Ascending aorta (tissue), 2 donors: Measurements from ENCODE around the gene HCRTR1. TPM values are rescaled to one million over a fixed set of nuclear protein-coding genes. Genes with fewer than 3 reads are reported as not detected.

Experiments used
- DNase-seq, 2 donors: peaks; one replicate each; pipeline ENCODE4 v3.0.0-alpha.2; 2019; ENCODE audit warnings: low spot score in 2 of 2
- H3K27ac ChIP-seq, 2 donors: fragments of 200-600 bp; sonication (generic); one replicate each; pipeline ENCODE4 v1.5.1; 2016 to 2017; ENCODE audit warnings: mild to moderate bottlenecking in 1 of 2
- H3K27me3 ChIP-seq: fragments of 200-600 bp; sonication (generic); one replicate; pipeline ENCODE4 v1.5.1; 2017
- H3K36me3 ChIP-seq, 2 donors: fragments of 200-600 bp; sonication (generic); one replicate each; pipeline ENCODE4 v1.5.1; 2016
- H3K4me1 ChIP-seq, 2 donors: fragments of 200-600 bp; sonication (generic); one replicate each; pipeline ENCODE4 v1.5.1; 2016 to 2017; ENCODE audit warnings: mild to moderate bottlenecking in 1 of 2
- H3K4me3 ChIP-seq, 2 donors: fragments of 200-600 bp; sonication (generic); one replicate each; pipeline ENCODE4 v1.5.1; 2016 to 2017; ENCODE audit warnings: mild to moderate bottlenecking in 1 of 2
- H3K9me3 ChIP-seq, 2 donors: fragments of 200-600 bp; sonication (generic); one replicate each; pipeline ENCODE4 v1.5.1; 2016
- CTCF ChIP-seq, 3 experiments: fragments of 200-600 bp in 2 of 3; fragments of 450-650 bp in 1 of 3; sonication (generic) in 2 of 3; IDR thresholded peaks; one replicate each; pipeline ENCODE4 v1.5.1; 2016 to 2019; ENCODE audit warnings: antibody characterized with exemption in 3 of 3, mild to moderate bottlenecking in 1 of 3, moderate library complexity in 1 of 3
- intact Hi-C: fragments of 100-400 bp; cut with DNase I; formaldehyde crosslinking; loops from one replicate; pipeline ENCODE4 v1.15.1; 2023
- total RNA-seq: library from RNA; depleted of rRNA; stranded (reverse); fragments of >200 nt; gene quantifications from one replicate; pipeline ENCODE4 v1.1.0, GENCODE V29; 2016

The HCRTR1 gene
- not detected for total RNA-seq

GRCh38 chr1:31617218-31617915 is at the start of gene HCRTR1:
TSS of gene HCRTR1 (plus strand) at chr1:31617689. CDS start at chr1:31619193, 1,504 bp downstream.
- no peak within 1 kb of the TSS for H3K27ac ChIP-seq
- no peaks in the 10 kb centered on the region for H3K36me3 ChIP-seq
- no peak for TF ChIP-seq CTCF (IDR thresholded peaks at IDR 0.05)
- H3K4me1 ChIP-seq = peaks cover 3 to 28% of the 10 kb centered on the region in 2 donors
- H3K4me3 ChIP-seq = peak within 1 kb of the TSS; percentile 47 to 73
- H3K27me3 ChIP-seq = no peaks in the 10 kb centered on the region
- no peaks in the 10 kb centered on the region for H3K9me3 ChIP-seq
- no peak for DNase-seq
- intact Hi-C loops = no loop called here

- Histone ChIP-seq H3K27ac (peak overlapping the region; percentile 58 to 61), H3K4me1 (peaks cover 2 to 45% of the 10 kb centered on the region in 2 donors), H3K36me3 (no peaks in the 10 kb centered on the region), H3K27me3 (no peaks in the 10 kb centered on the region), H3K4me3 (no peak overlapping the region), H3K9me3 (no peaks in the 10 kb centered on the region)
- no peak for TF ChIP-seq CTCF (IDR thresholded peaks at IDR 0.05)
- intact Hi-C loops = no loop called here
- DNase-seq = peak in 1 of 2 donors; percentile 85
These were observed 49.4 kb upstream of the HCRTR1 start for GRCh38 chr1:31567956-31568570.

GRCh38 chr1:31568895-31569595 is 48.4 kb upstream of the HCRTR1 start:
- peak in 1 of 2 donors; percentile 73 for DNase-seq
- peak overlapping the region; percentile 55 to 61 for H3K27ac ChIP-seq
- no peaks in the 10 kb centered on the region for H3K27me3 ChIP-seq
- no peaks in the 10 kb centered on the region for H3K9me3 ChIP-seq
- peaks cover 6 to 47% of the 10 kb centered on the region in 2 donors for H3K4me1 ChIP-seq
- no peaks in the 10 kb centered on the region for H3K36me3 ChIP-seq
- intact Hi-C loops = no loop called here
- TF ChIP-seq CTCF (IDR thresholded peaks at IDR 0.05) = no peak
- H3K4me3 ChIP-seq = no peak overlapping the region

- intact Hi-C loops = no loop called here
- no peak overlapping the region for H3K4me3 ChIP-seq
- no peak for DNase-seq
- no peak for TF ChIP-seq CTCF (IDR thresholded peaks at IDR 0.05)
- no peaks in the 10 kb centered on the region for H3K36me3 ChIP-seq
- H3K9me3 ChIP-seq = no peaks in the 10 kb centered on the region
- no peaks in the 10 kb centered on the region for H3K27me3 ChIP-seq
- peaks cover 11 to 47% of the 10 kb centered on the region in 2 donors for H3K4me1 ChIP-seq
- H3K27ac ChIP-seq = peak overlapping the region; percentile 55 to 97
These were observed 47.8 kb upstream of the HCRTR1 start for GRCh38 chr1:31569596-31570173.

DNA sequence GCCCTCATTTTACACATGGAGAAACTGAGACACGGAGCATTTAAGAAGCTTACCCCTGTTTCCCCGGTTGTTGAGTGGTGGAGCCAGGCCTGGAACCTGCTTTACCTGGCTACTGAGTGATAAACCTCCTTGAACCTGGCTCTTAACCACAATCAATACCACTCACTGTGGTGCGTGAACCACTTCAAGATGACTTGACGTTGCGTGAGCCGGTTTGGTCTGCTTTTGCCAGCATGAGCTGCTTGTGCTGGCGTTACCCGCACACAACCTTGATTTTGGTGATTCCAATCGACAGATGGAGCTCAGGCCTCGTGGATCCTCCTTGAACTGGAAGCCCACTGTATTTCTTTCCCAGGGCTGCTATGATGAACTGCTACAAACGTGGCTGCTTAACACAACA is 47.3 kb upstream of the HCRTR1 start:
- Histone ChIP-seq H3K27me3 (no peaks in the 10 kb centered on the region), H3K4me3 (no peak overlapping the region), H3K4me1 (peaks cover 11 to 48% of the 10 kb centered on the region in 2 donors), H3K27ac (peak overlapping the region; percentile 52 to 97), H3K9me3 (no peaks in the 10 kb centered on the region), H3K36me3 (no peaks in the 10 kb centered on the region)
- no peak for TF ChIP-seq CTCF (IDR thresholded peaks at IDR 0.05)
- intact Hi-C loops = no loop called here
- no peak for DNase-seq
